ENCODE measurements around the gene TBATA. TPM values are rescaled to one million over a fixed set of nuclear protein-coding genes. Genes with fewer than 3 reads are reported as not detected.

TBATA gene
- polyA plus RNA-seq, 1 of the 3 experiments (the other 2 are of a cell fraction), result not detected

DNA sequence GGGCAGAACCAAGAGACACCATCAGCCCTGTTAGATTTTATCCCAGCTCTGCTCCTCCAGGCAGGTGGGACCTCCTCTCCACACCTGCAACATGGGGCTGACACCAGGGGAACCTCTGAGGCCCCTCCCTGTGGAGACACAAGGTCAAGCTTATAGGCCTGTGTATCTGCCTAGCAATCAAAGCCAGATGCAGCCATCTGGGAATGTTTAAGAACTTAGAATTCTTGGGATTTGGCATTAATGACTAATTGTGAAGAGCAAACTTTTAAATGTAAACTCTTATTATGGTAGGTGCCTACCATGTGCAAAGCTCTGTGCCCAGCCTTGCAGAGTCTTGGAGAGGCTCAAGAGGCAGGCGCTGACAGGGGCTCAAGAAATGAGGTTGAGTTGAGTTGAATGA is 52.1 kb downstream of the TBATA start:
- 67% methylated on average over 1 of the region's 1 CpG for WGBS (ENCODE audit: low lambda C conversion rate)

DNA sequence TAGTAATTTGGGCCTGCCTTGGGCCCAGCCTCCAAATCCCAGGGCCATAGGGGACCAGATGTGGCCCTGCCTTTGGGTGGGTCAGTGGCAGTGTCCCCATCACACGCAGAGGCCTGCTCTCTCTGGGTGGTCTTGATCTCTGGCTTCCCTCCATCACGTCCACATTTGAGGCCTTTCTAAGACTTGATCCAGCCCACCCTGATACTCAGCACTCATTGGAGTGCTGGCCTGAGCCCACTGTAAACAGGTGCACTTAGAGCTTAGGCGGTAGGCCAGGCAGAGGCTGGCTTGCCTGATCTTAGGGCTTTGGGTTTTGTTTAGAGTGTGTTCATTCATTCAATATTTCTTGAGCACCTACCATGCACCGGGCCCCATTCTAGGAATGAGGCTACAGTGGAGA is 52.6 kb downstream of the TBATA start:
- no peaks in the 10 kb centered on the region for H3K27me3 ChIP-seq (ENCODE audit: insufficient read depth)
- no peaks in the 10 kb centered on the region for H3F3A ChIP-seq (replicated peaks; ENCODE audit: insufficient read depth)
- CTCF ChIA-PET, result interaction anchor here (2.0 kb wide), 1 partner anchor 182 kb away, joined by 6 read pairs; no protein-coding TSS in a partner anchor
- H3K27ac ChIP-seq (ENCODE audit: low read depth in 2 of 2, low read length in 1 of 2), result no peak overlapping the region
- DNase-seq, result no peak
- no peaks in the 10 kb centered on the region for H3K36me3 ChIP-seq (replicated peaks in 1 of 2; ENCODE audit: control insufficient read depth in 1 of 2, insufficient read depth in 2 of 2, low read length in 1 of 2)
- peaks cover 0 to 24% of the 10 kb centered on the region in 2 experiments; a peak in 1 of 4 replicates for H3K4me1 ChIP-seq (ENCODE audit: control insufficient read depth in 1 of 2, insufficient read depth in 2 of 2, low read depth in 1 of 2, low read length in 1 of 2)
- no peak overlapping the region for H3K4me2 ChIP-seq
- no peak overlapping the region for H2AFZ ChIP-seq (ENCODE audit: low read depth)
- no peaks in the 10 kb centered on the region for H3K9me2 ChIP-seq
- H4K20me1 ChIP-seq (ENCODE audit: insufficient read depth), result no peaks in the 10 kb centered on the region
- H3K9me3 ChIP-seq, result no peaks in the 10 kb centered on the region
- H3K4me3 ChIP-seq (ENCODE audit: low read depth in 2 of 2, low read length in 1 of 2), result no peak overlapping the region
- H3K79me2 ChIP-seq (ENCODE audit: insufficient read depth), result no peaks in the 10 kb centered on the region
- POLR2A ChIA-PET, result interaction anchor here (1.0 kb wide), 1 partner anchor 170 kb away, joined by 3 read pairs; no protein-coding TSS in a partner anchor
- no peak overlapping the region for H3K9ac ChIP-seq
- TF ChIP-seq CHD2 (IDR thresholded peaks at IDR 0.05; ENCODE audit: low read length, partially characterized antibody) (no peak), ELF1 (IDR thresholded peaks at IDR 0.05) (no peak), SMC3 (IDR thresholded peaks at IDR 0.05; ENCODE audit: low read depth, low read length) (no peak)
- WGBS (ENCODE audit: low lambda C conversion rate), result 79% methylated on average over 2 of the region's 4 CpGs

More for the DNA sequence above, 52.1 kb downstream of the TBATA start:
- Histone ChIP-seq H3K9me2 (no peaks in the 10 kb centered on the region), H3K27me3 (ENCODE audit: insufficient read depth) (no peaks in the 10 kb centered on the region), H3K4me3 (ENCODE audit: low read depth in 2 of 2, low read length in 1 of 2) (no peak overlapping the region), H3K4me1 (ENCODE audit: control insufficient read depth in 1 of 2, insufficient read depth in 2 of 2, low read depth in 1 of 2, low read length in 1 of 2) (peaks cover 0 to 24% of the 10 kb centered on the region in 2 experiments; a peak in 1 of 4 replicates), H3K9me3 (no peaks in the 10 kb centered on the region), H2AFZ (ENCODE audit: low read depth) (no peak overlapping the region), H3K9ac (no peak overlapping the region), H3K79me2 (ENCODE audit: insufficient read depth) (no peaks in the 10 kb centered on the region), H3F3A (replicated peaks; ENCODE audit: insufficient read depth) (no peaks in the 10 kb centered on the region), H3K27ac (ENCODE audit: low read depth in 2 of 2, low read length in 1 of 2) (no peak overlapping the region), H3K36me3 (replicated peaks in 1 of 2; ENCODE audit: control insufficient read depth in 1 of 2, insufficient read depth in 2 of 2, low read length in 1 of 2) (no peaks in the 10 kb centered on the region), H3K4me2 (no peak overlapping the region), H4K20me1 (ENCODE audit: insufficient read depth) (no peaks in the 10 kb centered on the region)
- POLR2A ChIA-PET, result interaction anchor here (1.0 kb wide), 1 partner anchor 171 kb away, joined by 3 read pairs; no protein-coding TSS in a partner anchor
- CTCF ChIA-PET, result interaction anchor here (1.5 to 2.0 kb wide), 2 partner anchors 183 to 272 kb away, joined by 4 to 6 read pairs; no protein-coding TSS in a partner anchor
- TF ChIP-seq, protein P1, sequence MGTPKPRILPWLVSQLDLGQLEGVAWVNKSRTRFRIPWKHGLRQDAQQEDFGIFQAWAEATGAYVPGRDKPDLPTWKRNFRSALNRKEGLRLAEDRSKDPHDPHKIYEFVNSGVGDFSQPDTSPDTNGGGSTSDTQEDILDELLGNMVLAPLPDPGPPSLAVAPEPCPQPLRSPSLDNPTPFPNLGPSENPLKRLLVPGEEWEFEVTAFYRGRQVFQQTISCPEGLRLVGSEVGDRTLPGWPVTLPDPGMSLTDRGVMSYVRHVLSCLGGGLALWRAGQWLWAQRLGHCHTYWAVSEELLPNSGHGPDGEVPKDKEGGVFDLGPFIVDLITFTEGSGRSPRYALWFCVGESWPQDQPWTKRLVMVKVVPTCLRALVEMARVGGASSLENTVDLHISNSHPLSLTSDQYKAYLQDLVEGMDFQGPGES (IDR thresholded peaks at IDR 0.05; ENCODE audit: low read depth, low read length), result no peak
- TF ChIP-seq GABPA (IDR thresholded peaks at IDR 0.05; ENCODE audit: low read depth) (no peak), SMC3 (IDR thresholded peaks at IDR 0.05; ENCODE audit: low read depth, low read length) (no peak), TCF12 (IDR thresholded peaks at IDR 0.05) (peak; percentile 62), RXRA (IDR thresholded peaks at IDR 0.05; ENCODE audit: borderline replicate concordance, low read depth) (no peak), FOSL2 (IDR thresholded peaks at IDR 0.05; ENCODE audit: borderline replicate concordance, low read depth) (no peak)
- DNase-seq, result no peak

DNA sequence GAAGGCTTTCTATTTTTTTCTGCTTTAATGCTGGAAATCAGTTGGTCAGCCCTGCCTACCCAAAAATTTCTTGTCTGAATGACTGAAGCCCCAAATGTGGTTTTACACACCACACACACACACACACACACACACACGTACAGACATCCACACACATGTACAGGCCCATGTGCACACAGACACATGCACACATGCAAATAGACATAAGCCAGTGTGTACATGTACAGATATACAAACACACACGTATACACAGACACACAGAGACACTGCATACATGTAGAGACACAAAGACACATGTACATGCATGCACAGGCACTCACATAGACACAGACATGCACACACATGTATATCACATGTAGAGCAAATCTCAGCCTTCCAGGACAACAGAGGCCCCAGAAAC is 54.2 kb downstream of the TBATA start:
- Histone ChIP-seq H3K9ac (no peak overlapping the region), H2AFZ (ENCODE audit: low read depth) (no peak overlapping the region), H3K4me2 (no peak overlapping the region), H3K9me3 (no peaks in the 10 kb centered on the region), H3K9me2 (no peaks in the 10 kb centered on the region), H4K20me1 (ENCODE audit: insufficient read depth) (no peaks in the 10 kb centered on the region), H3K36me3 (replicated peaks in 1 of 2; ENCODE audit: control insufficient read depth in 1 of 2, insufficient read depth in 2 of 2, low read length in 1 of 2) (no peaks in the 10 kb centered on the region), H3K4me1 (ENCODE audit: control insufficient read depth in 1 of 2, insufficient read depth in 2 of 2, low read depth in 1 of 2, low read length in 1 of 2) (peaks cover 0 to 29% of the 10 kb centered on the region in 2 experiments; a peak in 1 of 4 replicates), H3K79me2 (ENCODE audit: insufficient read depth) (no peaks in the 10 kb centered on the region), H3F3A (replicated peaks; ENCODE audit: insufficient read depth) (no peaks in the 10 kb centered on the region), H3K4me3 (ENCODE audit: low read depth in 2 of 2, low read length in 1 of 2) (no peak overlapping the region), H3K27me3 (ENCODE audit: insufficient read depth) (no peaks in the 10 kb centered on the region), H3K27ac (ENCODE audit: low read depth in 2 of 2, low read length in 1 of 2) (no peak overlapping the region)
- POLR2A ChIA-PET, result no interaction called here
- no peak for DNase-seq
- CTCF ChIA-PET, result no interaction called here
- WGBS (ENCODE audit: low lambda C conversion rate), result 25% methylated on average over 2 of the region's 2 CpGs
- TF ChIP-seq TAF1 (IDR thresholded peaks at IDR 0.05; ENCODE audit: borderline replicate concordance, low read depth, low read length) (no peak), RAD21 (IDR thresholded peaks at IDR 0.05; ENCODE audit: low read length) (no peak), TEAD4 (IDR thresholded peaks at IDR 0.05; ENCODE audit: borderline replicate concordance, insufficient read depth) (no peak), NRF1 (IDR thresholded peaks at IDR 0.05; ENCODE audit: low read depth, low read length) (no peak), ELF1 (IDR thresholded peaks at IDR 0.05) (no peak)
- TF ChIP-seq, protein P2, sequence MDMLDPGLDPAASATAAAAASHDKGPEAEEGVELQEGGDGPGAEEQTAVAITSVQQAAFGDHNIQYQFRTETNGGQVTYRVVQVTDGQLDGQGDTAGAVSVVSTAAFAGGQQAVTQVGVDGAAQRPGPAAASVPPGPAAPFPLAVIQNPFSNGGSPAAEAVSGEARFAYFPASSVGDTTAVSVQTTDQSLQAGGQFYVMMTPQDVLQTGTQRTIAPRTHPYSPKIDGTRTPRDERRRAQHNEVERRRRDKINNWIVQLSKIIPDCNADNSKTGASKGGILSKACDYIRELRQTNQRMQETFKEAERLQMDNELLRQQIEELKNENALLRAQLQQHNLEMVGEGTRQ (IDR thresholded peaks at IDR 0.05; ENCODE audit: borderline replicate concordance, low read depth, low read length), result no peak
- TF ChIP-seq, protein P3, sequence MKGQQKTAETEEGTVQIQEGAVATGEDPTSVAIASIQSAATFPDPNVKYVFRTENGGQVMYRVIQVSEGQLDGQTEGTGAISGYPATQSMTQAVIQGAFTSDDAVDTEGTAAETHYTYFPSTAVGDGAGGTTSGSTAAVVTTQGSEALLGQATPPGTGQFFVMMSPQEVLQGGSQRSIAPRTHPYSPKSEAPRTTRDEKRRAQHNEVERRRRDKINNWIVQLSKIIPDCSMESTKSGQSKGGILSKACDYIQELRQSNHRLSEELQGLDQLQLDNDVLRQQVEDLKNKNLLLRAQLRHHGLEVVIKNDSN (IDR thresholded peaks at IDR 0.05; ENCODE audit: borderline replicate concordance, low read depth), result no peak
- TF ChIP-seq, protein P4, sequence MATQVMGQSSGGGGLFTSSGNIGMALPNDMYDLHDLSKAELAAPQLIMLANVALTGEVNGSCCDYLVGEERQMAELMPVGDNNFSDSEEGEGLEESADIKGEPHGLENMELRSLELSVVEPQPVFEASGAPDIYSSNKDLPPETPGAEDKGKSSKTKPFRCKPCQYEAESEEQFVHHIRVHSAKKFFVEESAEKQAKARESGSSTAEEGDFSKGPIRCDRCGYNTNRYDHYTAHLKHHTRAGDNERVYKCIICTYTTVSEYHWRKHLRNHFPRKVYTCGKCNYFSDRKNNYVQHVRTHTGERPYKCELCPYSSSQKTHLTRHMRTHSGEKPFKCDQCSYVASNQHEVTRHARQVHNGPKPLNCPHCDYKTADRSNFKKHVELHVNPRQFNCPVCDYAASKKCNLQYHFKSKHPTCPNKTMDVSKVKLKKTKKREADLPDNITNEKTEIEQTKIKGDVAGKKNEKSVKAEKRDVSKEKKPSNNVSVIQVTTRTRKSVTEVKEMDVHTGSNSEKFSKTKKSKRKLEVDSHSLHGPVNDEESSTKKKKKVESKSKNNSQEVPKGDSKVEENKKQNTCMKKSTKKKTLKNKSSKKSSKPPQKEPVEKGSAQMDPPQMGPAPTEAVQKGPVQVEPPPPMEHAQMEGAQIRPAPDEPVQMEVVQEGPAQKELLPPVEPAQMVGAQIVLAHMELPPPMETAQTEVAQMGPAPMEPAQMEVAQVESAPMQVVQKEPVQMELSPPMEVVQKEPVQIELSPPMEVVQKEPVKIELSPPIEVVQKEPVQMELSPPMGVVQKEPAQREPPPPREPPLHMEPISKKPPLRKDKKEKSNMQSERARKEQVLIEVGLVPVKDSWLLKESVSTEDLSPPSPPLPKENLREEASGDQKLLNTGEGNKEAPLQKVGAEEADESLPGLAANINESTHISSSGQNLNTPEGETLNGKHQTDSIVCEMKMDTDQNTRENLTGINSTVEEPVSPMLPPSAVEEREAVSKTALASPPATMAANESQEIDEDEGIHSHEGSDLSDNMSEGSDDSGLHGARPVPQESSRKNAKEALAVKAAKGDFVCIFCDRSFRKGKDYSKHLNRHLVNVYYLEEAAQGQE (IDR thresholded peaks at IDR 0.05; ENCODE audit: low read depth, low read length), result no peak
